ENCODE measurements around the gene CLEC18A. TPM values are rescaled to one million over a fixed set of nuclear protein-coding genes. Genes with fewer than 3 reads are reported as not detected.
"Not testable (repeated sequence)": the region's sequence is repeated elsewhere in the genome, so short reads cannot be mapped to it uniquely, and the experiment has no call there.

The CLEC18A gene
- polyA plus RNA-seq, 1 donor: 0.46 TPM

DNA sequence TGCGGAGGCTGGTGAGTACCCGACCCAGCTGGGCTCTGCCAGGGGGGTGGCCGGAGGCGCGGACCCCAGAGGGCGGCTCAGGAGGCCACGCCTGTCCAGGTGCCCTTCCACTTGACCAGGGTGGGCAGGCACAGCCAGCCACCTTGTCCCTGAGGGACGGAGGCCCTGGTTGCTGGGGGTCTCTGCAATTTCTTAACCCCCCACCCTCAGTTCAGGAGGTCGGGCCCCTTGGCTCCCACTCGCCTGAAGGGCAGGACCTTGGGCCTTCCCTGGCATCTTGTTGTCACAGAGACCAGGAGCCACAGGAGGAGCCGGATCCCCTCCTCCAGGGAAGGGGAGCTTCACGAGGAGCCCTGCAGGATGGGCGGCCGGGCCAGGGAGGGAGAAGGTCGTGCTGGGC is 982 bp downstream of the CLEC18A start:
- not testable (repeated sequence) for DNase-seq (ENCODE audit: low read depth)

DNA sequence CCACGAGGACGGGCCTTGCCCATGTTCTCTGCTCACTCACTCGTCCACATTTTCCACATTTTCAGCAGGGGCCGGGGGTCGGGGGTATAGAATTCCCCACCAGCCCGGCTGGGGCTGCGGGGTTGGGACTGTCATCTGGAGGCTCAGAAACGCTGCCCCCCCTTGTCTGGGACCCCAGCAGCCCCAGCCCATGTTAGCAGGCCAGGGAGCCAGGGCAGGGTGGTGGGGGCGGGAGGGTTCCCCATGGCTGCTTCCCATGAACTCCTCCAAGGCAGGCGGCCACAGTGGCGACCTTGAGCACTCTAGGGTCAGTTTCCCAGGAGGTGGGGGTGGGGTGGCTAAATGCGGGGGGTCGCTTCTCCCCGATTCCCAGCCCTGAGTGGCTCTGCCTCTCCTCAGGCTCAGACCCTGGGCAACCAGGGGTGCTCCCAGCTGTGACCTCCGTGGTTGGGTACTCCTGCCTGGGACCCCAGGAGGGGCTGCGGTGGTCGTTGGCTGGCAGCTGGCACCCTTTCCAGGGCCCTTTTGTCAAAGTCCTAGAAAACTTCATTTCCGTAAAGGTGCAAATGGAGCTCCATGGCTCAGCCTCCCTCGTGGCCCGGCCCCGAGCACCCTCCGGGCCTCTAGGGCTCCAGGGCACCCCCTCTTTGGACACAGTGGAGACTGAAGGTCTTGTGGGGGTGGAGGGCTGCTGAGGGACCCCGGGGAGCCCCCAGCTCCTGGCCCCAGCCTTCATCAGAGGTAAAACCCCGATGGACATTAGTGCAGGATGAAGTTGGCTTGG is 1.6 kb downstream of the CLEC18A start:
- not testable (repeated sequence) for DNase-seq (ENCODE audit: low read depth)

DNA sequence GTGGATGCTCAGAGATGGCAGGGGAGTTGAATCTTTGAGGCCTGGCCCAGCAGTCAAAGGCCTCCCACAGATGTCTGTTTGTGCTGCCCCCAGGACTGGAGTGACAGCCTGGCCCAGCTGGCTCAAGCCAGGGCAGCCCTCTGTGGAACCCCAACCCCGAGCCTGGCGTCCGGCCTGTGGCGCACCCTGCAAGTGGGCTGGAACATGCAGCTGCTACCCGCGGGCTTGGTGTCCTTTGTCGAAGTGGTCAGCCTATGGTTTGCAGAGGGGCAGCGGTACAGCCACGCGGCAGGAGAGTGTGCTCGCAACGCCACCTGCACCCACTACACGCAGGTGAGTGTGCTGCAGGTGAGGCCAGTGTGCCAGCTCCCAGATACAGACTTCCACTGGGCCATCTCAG is 3.1 kb downstream of the CLEC18A start:
- DNase-seq (ENCODE audit: low read depth): not testable (repeated sequence)

DNA sequence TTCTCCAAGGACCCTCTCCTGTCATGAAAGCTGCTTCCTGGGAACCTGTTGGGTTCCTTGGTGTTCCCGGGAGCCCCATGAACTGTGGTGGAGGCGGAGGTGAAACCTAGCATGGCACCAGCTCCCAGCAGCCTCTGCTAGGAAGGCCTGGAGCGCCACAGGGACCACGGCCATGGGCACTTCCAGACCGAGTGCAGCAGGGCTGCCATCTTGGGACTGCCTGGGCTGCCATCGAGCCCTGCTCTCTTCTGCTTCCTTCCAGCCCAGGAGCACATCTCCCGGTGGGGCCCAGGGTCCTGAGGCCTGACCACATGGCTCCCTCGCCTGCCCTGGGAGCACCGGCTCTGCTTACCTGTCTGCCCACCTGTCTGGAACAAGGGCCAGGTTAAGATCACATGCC is 12.2 kb downstream of the CLEC18A start:
- DNase-seq (ENCODE audit: low read depth): not testable (repeated sequence)

DNA sequence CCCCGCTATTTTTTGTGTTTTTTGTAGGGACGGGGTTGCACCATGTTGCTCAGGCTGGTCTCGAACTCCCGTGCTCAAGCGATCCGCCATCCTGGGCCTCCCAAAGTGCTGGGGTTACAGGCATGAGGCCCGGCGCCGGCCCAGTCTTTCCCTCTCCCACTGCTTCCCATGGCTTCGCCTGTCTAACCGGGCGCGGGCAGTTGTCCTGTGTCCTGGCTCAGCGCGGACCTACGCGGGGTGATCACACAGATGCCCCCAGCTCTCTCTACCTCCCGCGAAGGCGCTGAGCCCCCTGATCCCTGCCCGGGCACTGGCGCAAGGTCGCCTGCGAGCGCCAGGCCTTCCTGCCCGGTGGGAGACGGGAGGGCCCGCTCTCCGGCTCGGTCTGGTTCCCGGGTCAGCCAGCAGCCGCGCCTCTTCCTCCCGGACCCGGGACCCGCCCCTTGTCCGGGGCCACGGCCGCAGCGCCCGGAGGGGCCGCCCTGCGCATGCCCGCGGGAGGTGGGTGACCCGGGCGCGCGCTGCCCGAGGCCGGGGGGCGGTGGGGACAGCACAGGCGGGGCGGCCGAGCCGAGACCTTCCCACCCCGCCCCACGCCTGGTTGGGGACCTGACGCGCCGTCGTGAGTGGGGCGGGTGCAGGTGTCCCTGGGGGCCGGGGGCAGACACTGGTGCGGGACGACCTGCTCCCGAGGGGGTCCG is 14.0 kb downstream of the CLEC18A start:
- not testable (repeated sequence) for DNase-seq (ENCODE audit: low read depth)

DNA sequence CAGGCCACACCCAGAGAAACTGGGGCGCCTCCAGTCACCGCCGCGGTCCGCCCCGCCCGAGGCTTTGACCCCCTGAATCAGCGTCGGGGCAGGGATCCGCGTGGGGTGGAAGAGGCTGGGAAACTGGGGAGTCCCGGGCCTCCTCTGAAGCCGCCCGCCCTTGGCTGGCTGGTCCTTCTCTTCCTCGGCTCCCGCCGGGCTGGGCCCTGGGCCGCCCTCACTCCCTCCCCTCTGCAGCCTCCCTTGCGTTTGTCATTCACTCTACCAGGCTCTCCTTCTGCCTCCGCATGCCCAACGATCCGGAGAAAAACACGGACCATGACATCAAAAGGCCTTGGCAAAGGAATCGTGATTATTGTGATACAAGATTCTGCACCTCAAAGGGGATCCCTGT is 14.5 kb downstream of the CLEC18A start:
- not testable (repeated sequence) for DNase-seq (ENCODE audit: low read depth)

DNA sequence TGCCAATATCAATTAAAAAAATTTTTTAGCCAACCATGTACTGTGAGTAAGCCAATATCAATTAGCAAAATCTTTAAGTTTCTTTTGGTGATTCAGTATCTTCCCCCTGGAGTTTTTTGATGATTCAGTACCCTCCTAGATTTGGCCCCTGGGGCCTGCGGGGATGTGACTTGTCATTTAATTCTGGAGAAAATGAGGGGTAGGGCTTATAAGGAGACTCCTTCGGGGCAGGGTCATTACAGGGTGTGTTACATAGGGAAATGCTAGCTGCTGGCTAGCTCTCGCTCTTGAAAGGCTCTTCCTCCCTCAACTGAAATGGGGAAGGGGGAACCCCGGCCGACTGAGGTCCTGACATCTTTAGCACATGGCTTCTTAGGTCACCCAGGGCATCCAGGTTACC is 16.6 kb downstream of the CLEC18A start:
- DNase-seq (ENCODE audit: low read depth): not testable (repeated sequence)

DNA sequence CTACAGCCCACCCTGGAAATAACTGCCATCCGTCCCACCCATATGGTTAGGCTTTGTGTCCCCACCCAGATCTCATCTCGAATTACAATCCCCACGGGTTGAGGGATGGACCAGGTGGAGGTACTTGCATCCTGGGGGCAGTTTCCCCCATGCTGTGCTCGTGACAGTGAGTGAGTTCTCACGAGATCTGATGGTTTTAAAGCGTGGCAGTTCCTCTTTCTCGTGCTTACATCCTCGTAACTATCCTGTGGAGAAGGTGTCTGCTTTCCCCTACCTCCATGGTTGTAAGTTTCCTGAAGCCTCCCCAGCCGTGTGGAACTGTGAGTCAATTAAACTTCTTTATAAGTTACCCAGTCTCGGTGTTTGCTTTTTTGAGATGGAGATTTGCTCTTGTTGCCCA is 17.0 kb downstream of the CLEC18A start:
- DNase-seq (ENCODE audit: low read depth): not testable (repeated sequence)

DNA sequence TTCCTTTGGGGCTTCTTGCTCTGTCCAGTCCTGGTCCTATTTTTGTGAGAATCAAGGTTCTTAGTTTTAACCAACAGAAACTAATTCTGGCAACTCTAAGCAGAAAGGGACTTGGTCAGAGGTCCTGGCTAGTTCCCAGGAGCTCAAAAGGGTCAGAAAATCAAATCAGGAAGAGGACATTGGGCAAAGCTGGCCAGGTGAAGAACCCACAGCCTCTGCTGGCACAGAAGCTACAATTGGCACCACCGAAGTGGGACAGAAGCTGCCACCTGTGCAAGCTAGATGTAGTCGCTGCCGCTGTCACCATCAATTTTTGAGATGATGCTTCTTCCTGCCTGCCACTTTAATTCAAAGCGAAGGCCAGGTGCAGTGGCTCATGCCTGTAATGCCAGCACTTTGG is 18.5 kb downstream of the CLEC18A start:
- DNase-seq (ENCODE audit: low read depth): not testable (repeated sequence)

DNA sequence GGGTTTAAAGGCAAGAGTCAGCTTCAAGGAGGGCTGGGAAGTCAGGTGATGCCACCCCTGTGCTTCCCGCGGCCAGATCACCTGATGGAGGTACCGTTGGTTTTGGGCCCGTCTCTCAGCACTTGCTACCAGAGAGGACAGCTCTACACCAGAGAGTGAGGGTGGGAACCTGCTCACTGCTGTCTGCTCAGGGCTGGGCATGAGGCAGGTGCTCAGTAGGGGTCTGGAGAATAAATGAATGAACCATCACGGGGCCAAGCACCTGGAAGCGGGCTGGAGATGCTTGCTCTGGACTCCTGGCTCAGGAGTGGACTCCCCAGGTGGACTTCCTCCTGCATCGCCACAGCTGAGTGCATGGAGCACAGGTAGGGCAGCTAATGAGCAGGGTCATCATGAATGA is 21.0 kb downstream of the CLEC18A start:
- not testable (repeated sequence) for DNase-seq (ENCODE audit: low read depth)

DNA sequence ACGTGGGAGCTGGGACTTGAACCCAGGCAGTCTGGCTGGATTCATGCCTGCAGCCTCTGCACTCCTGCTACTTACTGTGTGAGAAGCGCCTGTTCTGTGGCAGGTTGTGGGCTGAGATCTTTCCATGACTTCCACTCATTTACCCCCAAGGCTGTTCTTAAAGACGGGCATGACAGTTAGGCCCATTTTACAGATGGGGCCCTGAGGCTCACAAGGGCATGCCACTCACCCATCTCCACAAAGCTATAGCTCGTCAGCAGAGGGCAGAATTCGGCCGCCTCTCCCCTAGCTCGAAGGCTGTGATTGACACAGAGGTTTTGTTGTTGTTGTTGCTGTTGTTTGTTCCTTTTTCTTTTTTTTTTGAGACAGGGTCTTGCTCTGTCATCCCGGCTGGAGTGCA is 21.8 kb downstream of the CLEC18A start:
- not testable (repeated sequence) for DNase-seq (ENCODE audit: low read depth)

DNA sequence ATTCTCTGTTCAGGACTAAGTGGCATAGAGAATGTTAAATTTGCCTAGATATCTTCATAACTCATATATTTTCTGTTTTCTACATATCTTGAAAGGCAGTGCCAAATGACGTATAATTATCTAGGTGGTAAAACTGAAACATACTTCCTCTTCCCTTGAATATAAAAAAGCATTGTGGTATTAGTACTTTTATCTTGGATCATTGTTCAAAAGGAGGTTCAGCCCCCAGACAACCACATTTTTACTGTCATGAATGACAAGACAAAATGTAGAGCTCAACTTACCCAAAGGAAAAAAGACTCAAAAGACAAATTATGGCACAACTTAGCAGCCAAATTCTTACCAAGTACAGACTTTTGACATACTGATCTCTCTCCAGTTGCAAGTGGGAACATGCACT is 34.1 kb downstream of the CLEC18A start:
- not testable (repeated sequence) for DNase-seq (ENCODE audit: low read depth)

DNA sequence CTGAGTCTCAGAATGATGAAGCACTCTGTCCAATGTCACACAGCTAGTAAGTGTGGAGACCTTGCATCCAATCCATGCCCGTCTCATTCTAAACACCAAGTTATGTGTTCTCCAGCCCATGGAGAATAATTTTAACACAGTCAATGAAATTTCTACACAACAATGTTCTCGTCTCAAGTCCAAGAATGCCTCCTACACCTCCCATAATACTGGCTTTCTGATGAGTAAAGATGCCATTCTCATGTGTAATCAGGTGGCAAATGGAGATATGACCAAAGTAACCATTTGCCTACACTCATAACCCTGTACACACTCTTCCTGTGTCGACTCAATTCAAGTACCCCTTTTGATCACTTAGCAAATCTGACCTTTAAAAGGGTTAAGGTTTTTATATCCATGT is 46.8 kb downstream of the CLEC18A start:
- DNase-seq (ENCODE audit: low read depth): not testable (repeated sequence)

DNA sequence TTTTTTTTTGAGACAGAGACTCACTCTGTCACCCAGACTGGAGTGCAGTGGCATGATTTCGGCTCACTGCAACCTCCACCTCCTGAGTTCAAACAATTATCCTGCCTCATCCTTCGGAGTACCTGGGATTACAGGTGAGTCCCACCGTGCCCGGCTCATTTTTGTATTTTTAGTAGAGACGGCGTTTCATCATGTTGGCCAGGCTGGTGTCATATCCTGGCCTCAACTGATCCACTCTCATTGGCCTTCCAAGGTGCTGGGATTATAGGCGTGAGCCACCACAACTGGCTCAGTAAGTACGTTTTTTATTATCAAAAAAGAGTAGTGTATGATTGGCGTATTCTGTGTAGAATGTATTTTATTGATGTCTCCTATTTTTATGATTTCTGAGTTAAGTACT is 48.7 kb downstream of the CLEC18A start:
- not testable (repeated sequence) for DNase-seq (ENCODE audit: low read depth)

DNA sequence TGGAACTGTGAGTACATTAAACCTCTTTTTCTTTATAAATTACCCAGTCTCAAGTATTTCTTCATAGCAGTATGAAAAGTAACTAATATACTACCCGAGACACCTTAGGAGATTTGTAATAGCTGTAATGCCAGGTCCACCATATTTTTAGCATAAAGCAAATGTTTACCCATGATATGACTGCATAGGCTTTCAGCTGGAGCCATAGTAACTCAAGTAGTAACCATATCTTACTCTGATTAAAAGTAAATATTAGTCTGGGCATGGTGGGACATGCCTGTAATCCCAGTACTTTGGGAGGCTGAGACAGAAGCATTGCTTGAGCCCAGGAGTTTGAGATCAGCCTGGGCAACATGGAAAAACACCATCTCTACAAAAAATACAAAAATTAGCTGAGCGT is 52.4 kb downstream of the CLEC18A start:
- not testable (repeated sequence) for DNase-seq (ENCODE audit: low read depth)

DNA sequence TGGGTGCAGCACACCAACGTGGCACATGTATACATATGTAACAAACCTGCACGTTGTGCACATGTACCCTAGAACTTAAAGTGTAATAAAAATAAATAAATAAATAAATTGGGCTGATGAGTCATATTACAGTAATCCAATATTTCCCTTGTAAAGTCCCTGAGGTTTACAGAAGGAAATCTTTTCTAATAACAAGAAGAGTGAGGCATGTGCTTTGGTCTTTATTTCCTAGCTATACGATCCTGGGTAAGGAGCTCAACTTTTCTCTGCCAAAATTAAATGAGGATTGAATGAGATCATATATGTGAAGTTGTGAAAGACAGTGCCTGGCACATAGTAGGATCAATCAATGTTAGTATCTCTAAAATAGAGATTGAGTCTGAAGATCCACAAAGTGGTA is 57.5 kb downstream of the CLEC18A start:
- not testable (repeated sequence) for DNase-seq (ENCODE audit: low read depth)

DNA sequence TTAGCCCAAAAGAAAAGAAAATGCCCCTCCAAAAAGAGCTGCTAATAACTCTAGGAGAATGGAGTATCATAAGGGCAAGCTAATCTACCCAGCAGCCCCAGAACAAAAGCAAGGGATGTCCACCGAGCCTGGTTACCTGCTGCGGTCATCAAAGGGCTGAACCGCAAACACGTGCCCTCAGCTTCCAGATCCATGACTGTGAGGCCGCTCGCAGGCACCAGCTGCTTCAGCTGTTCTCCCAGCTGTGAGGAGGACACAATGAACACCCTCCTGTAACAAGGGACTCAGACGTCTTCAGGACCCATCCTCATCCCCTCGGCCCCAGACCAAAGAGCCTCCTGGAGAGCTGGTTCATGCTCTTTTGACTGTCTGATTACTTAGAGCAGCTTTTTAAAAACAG is 59.5 kb downstream of the CLEC18A start:
- not testable (repeated sequence) for DNase-seq (ENCODE audit: low read depth)

DNA sequence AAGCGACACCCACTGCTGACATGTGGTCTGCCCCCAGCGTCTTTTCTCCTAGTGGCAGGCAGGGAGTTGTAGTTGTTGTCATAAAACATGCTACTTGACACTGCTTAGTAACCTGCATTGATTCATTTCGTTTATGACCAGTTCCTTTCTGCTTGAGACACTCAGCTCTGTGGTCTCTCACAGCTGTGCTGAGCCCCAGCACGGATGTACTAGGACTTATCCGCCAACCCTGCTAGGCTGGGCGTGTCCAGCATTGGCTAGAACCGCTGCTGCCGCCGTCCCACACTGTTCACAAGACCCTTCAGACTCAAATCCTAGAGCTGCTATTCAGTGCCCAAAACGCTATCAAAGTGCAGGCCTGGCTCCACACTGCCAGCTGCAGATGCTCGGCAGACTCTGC is 60.0 kb downstream of the CLEC18A start:
- not testable (repeated sequence) for DNase-seq (ENCODE audit: low read depth)

DNA sequence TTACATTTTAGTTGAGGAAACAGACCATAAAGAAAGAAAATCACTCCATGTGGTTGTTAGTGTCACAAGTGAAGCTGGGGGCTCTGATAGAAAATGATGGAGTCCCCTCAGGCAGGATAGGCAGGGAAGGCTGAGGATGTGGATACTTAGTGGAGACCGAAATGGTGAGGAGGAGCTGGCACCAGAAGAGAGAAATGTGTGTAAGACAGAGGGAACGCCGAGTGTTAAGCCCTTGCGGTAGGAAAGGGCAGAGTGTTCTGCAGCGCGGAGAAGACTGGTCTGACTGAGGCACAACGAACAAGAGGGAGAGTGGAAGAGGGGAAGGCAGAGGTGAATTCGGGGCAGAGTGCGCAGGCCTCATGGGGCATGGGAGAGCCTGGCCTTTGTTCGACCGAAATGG is 61.2 kb downstream of the CLEC18A start:
- DNase-seq (ENCODE audit: low read depth): not testable (repeated sequence)

DNA sequence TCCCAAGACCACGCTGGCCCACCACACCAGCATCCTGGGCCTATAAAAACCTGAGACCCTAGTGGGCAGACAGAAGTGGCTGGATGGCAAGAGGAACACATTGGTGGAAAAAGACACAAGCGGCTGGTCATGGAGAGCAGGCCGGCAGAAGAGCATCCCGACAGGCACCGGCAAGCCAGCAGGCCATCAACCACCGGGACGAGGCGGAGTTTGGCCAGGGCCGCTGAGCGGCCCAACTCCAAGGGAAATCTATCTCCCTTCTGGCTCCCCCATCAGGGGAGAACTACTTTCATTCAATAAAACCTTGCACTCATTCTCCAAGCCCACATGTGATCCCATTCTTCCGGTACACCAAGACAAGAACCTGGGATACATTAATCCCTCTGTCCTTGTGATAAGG is 61.8 kb downstream of the CLEC18A start:
- not testable (repeated sequence) for DNase-seq (ENCODE audit: low read depth)
